Measurements from ENCODE around the gene AMACR. TPM values are rescaled to one million over a fixed set of nuclear protein-coding genes. Genes with fewer than 3 reads are reported as not detected.

The AMACR gene
- total and polyA plus RNA-seq, 2 donors (not counting 3 experiments of a cell fraction or from before 2014, with no cell fraction given) = 6.7 to 8.7 TPM

DNA sequence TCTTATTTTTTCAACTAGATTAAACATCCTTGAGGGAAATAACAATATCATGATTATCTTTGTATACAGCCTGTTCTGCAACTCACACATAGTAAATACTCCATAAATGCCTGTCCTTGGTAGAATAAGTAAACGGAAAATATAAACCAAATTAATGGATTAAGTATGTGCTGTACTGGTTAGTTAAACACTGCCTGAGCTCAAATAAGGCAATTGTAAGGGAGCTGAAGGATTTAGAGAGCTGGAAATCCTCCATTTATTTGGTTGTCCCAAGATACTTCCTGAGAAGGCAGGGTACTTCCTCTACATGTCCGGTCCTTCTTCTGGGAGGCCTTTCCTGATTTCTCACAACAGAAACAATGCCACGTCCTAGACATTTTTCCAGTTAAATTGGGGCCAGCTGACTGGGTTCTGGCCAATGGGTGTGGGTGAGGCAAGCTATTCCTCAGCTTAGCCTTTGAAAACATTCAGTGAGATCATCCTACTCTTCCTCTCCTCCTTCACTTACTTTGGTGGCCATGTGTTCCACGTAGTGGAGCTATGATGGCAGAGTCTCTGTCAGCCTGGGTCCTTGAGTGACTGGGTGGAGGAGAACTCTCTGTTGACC is 43.6 kb upstream of the AMACR start:
- no peak for FAIRE-seq

More for the DNA sequence above, 43.6 kb upstream of the AMACR start:
- BruUV-seq (replicated peaks) = no TSS peak
- Histone ChIP-seq H3K4me2 (ENCODE audit: insufficient read depth, low read length) (no peak overlapping the region), H3K27me3 (ENCODE audit: control insufficient read depth in 2 of 2, insufficient read depth in 2 of 2, low read length in 2 of 2) (no peaks in the 10 kb centered on the region), H3K79me2 (ENCODE audit: control insufficient read depth, insufficient read depth, low read length) (no peaks in the 10 kb centered on the region), H3K9me1 (replicated peaks; ENCODE audit: control insufficient read depth, extremely low read depth, insufficient read depth, low read length) (no peaks in the 10 kb centered on the region), H3K9ac (replicated peaks; ENCODE audit: extremely low read depth, insufficient read depth, low read length) (no peak overlapping the region), H3K36me3 (ENCODE audit: control insufficient read depth in 2 of 2, extremely low read depth in 1 of 2, insufficient read depth in 2 of 2, low read length in 2 of 2) (no peaks in the 10 kb centered on the region), H3K4me3 (replicated peaks in 1 of 3; ENCODE audit: insufficient read depth in 1 of 3, low read depth in 1 of 3, low read length in 3 of 3) (no peak overlapping the region), H3K27ac (ENCODE audit: insufficient read depth, low read depth, low read length) (no peak overlapping the region), H2AFZ (ENCODE audit: low read depth, low read length) (peak overlapping the region; percentile 49), H4K20me1 (replicated peaks; ENCODE audit: control insufficient read depth, extremely low read depth, insufficient read depth, low read length) (no peaks in the 10 kb centered on the region), H3K9me3 (replicated peaks; ENCODE audit: control insufficient read depth, insufficient read depth, low read length) (no peaks in the 10 kb centered on the region), H3K4me1 (ENCODE audit: control insufficient read depth, extremely low read depth, insufficient read depth, low read length) (peaks cover 8% of the 10 kb centered on the region)
- TF ChIP-seq EZH2 (IDR thresholded peaks at IDR 0.05; ENCODE audit: borderline replicate concordance, low read depth, low read length, severe bottlenecking) (no peak), MYC (IDR thresholded peaks at IDR 0.05; ENCODE audit: low read depth, low read length) (no peak), POLR2A (IDR thresholded peaks at IDR 0.05; ENCODE audit: low read depth, low read length) (no peak), FOS (IDR thresholded peaks at IDR 0.05; ENCODE audit: borderline replicate concordance, insufficient read depth, low read length) (no peak), JUN (IDR thresholded peaks at IDR 0.05; ENCODE audit: borderline replicate concordance, insufficient read depth, insufficient read length, low read depth) (no peak), POLR2AphosphoS5 (IDR thresholded peaks at IDR 0.05; ENCODE audit: insufficient read depth, low read depth, low read length) (no peak), CTCF (IDR thresholded peaks at IDR 0.05; ENCODE audit: extremely low read depth in 1 of 2, insufficient read depth in 1 of 2, low read depth in 1 of 2, low read length in 2 of 2) (no peak), GATA2 (IDR thresholded peaks at IDR 0.05; ENCODE audit: insufficient read depth, insufficient read length, low read depth, low read length) (no peak)
- TF ChIP-seq, protein P1, sequence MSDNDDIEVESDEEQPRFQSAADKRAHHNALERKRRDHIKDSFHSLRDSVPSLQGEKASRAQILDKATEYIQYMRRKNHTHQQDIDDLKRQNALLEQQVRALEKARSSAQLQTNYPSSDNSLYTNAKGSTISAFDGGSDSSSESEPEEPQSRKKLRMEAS (IDR thresholded peaks at IDR 0.05; ENCODE audit: insufficient read depth, insufficient read length) = no peak
- DNase-seq (ENCODE audit: low read depth, low spot score) = no peak
- ChIA-PET POLR2A (no interaction called here), CTCF (no interaction called here)
- intact Hi-C loops (cut with micrococcal nuclease) = no loop called here
- dilution Hi-C loops (cut with MboI; ENCODE audit: extremely low pct_ligation_motif_present, low sequenced_read_pairs) = no loop called here
